ENCODE data around the gene GABBR2. TPM values are rescaled to one million over a fixed set of nuclear protein-coding genes. Genes with fewer than 3 reads are reported as not detected.

Gene GABBR2
- total and polyA plus RNA-seq, 4 experiments from 2014 or later = not detected

GRCh38 chr9:98256756-98257155 lies 452.0 kb downstream of the GABBR2 start:
- no peaks in the 10 kb centered on the region for H3K27me3 ChIP-seq (ENCODE audit: insufficient read depth, low read length)
- DNase-seq = peak; percentile 41 to 61 (median 48)
- H3K9me3 ChIP-seq (ENCODE audit: control insufficient read depth in 1 of 2, low read length in 2 of 2) = no peaks in the 10 kb centered on the region
- peaks cover 22 to 49% (median 36%) of the 10 kb centered on the region in 4 donors for H3K4me1 Mint-ChIP-seq
- H3K4me1 ChIP-seq (ENCODE audit: insufficient read depth, low read length) = peaks cover 35% of the 10 kb centered on the region
- no peaks in the 10 kb centered on the region for H3K27me3 Mint-ChIP-seq
- H3K9me3 Mint-ChIP-seq = no peaks in the 10 kb centered on the region
- H3K4me3 ChIP-seq (ENCODE audit: low read length in 2 of 2) = peak overlapping the region; percentile 90 to 91
- peak overlapping the region; percentile 87 to 97 (median 95) for H3K27ac Mint-ChIP-seq
- ChIA-PET CTCF (ENCODE audit: partially characterized antibody) (interaction anchor here (0.6 to 4.0 kb wide), 27 partner anchors 11 to 560 kb away, joined by 3 to 22 read pairs (median 4); partner anchors contain the start of genes ANP32B, CORO2A, NANS and TRIM14), POLR2A (ENCODE audit: partially characterized antibody) (interaction anchor here (0.6 to 4.1 kb wide), 45 partner anchors 11 to 1690 kb away, joined by 3 to 112 read pairs (median 7); partner anchors contain the start of genes ANP32B, CORO2A, NANS and NCBP1)
- H3K36me3 ChIP-seq (ENCODE audit: insufficient read depth, low read length) = no peaks in the 10 kb centered on the region
- intact Hi-C loops (cut with micrococcal nuclease) = loop anchor here (1.0 to 10.0 kb wide), 4 partner anchors 334 to 623 kb away; partner anchors contain the start of genes NCBP1, TRMO, TSTD2 and XPA
- peaks cover 0 to 23% of the 10 kb centered on the region in 2 donors for H3K36me3 Mint-ChIP-seq
- peak overlapping the region; percentile 82 for H3K27ac ChIP-seq (ENCODE audit: low read depth, low read length)
- peak overlapping the region; percentile 93 to 99 (median 97) for H3K4me3 Mint-ChIP-seq

- peaks cover 4 to 23% of the 10 kb centered on the region in 2 donors for H3K36me3 Mint-ChIP-seq
- peak within 1 kb of the TSS; percentile 93 to 99 (median 97) for H3K4me3 Mint-ChIP-seq
- Histone ChIP-seq H3K27me3 (ENCODE audit: insufficient read depth, low read length) (no peaks in the 10 kb centered on the region), H3K27ac (ENCODE audit: low read depth, low read length) (peak within 1 kb of the TSS; percentile 82), H3K4me3 (ENCODE audit: low read length in 2 of 2) (peak within 1 kb of the TSS; percentile 90 to 91), H3K4me1 (ENCODE audit: insufficient read depth, low read length) (peaks cover 35% of the 10 kb centered on the region), H3K9me3 (ENCODE audit: control insufficient read depth in 1 of 2, low read length in 2 of 2) (no peaks in the 10 kb centered on the region), H3K36me3 (ENCODE audit: insufficient read depth, low read length) (no peaks in the 10 kb centered on the region)
- peaks cover 23 to 50% (median 40%) of the 10 kb centered on the region in 4 donors for H3K4me1 Mint-ChIP-seq
- peak within 1 kb of the TSS; percentile 87 to 97 (median 95) for H3K27ac Mint-ChIP-seq
- DNase-seq = peak; percentile 96 to 98 (median 97)
- POLR2A ChIA-PET (ENCODE audit: partially characterized antibody) = interaction anchor here (0.6 to 4.1 kb wide), 45 partner anchors 8 to 622 kb away, joined by 3 to 112 read pairs (median 7); partner anchors contain the start of genes ANP32B, CORO2A, NANS and NCBP1
- CTCF ChIA-PET (ENCODE audit: partially characterized antibody) = interaction anchor here (0.6 to 4.0 kb wide), 24 partner anchors 9 to 559 kb away, joined by 3 to 22 read pairs (median 4); partner anchors contain the start of genes ANP32B, CORO2A, NANS and TRIM14
- no peaks in the 10 kb centered on the region for H3K27me3 Mint-ChIP-seq
- no peaks in the 10 kb centered on the region for H3K9me3 Mint-ChIP-seq
- intact Hi-C loops (cut with micrococcal nuclease) = loop anchor here (1.0 to 10.0 kb wide), 9 partner anchors 63 to 622 kb away; partner anchors contain the start of genes ANP32B, CORO2A, NANS and NCBP1
Observed at GRCh38 chr9:98255578-98256296, 453.0 kb downstream of the GABBR2 start, which contains the start of gene TBC1D2. TSS of gene TBC1D2 (minus strand) at chr9:98255649. CDS start at chr9:98255541, 108 bp downstream.

- peaks cover 10 to 27% of the 10 kb centered on the region in 2 donors for H3K36me3 Mint-ChIP-seq
- no peak for DNase-seq
- H3K27me3 Mint-ChIP-seq = no peaks in the 10 kb centered on the region
- Histone ChIP-seq H3K4me3 (ENCODE audit: low read length in 2 of 2) (peak overlapping the region; percentile 32 to 90), H3K9me3 (ENCODE audit: control insufficient read depth in 1 of 2, low read length in 2 of 2) (no peaks in the 10 kb centered on the region), H3K27ac (ENCODE audit: low read depth, low read length) (peak overlapping the region; percentile 82), H3K27me3 (ENCODE audit: insufficient read depth, low read length) (no peaks in the 10 kb centered on the region), H3K4me1 (ENCODE audit: insufficient read depth, low read length) (peaks cover 39% of the 10 kb centered on the region), H3K36me3 (ENCODE audit: insufficient read depth, low read length) (no peaks in the 10 kb centered on the region)
- ChIA-PET POLR2A (ENCODE audit: partially characterized antibody) (interaction anchor here (0.8 to 4.1 kb wide), 37 partner anchors 9 to 622 kb away, joined by 3 to 112 read pairs (median 7); partner anchors contain the start of genes ANP32B, CORO2A, NANS and NCBP1), CTCF (ENCODE audit: partially characterized antibody) (interaction anchor here (0.7 to 4.0 kb wide), 13 partner anchors 9 to 558 kb away, joined by 3 to 22 read pairs (median 4); partner anchors contain the start of genes CORO2A, NANS, TRIM14 and TRMO)
- H3K9me3 Mint-ChIP-seq = no peaks in the 10 kb centered on the region
- H3K4me3 Mint-ChIP-seq = peak overlapping the region; percentile 93 to 99 (median 97)
- peak overlapping the region; percentile 60 to 97 (median 87) for H3K27ac Mint-ChIP-seq
- peaks cover 23 to 55% (median 43%) of the 10 kb centered on the region in 4 donors for H3K4me1 Mint-ChIP-seq
- intact Hi-C loops (cut with micrococcal nuclease) = loop anchor here (1.0 to 10.0 kb wide), 7 partner anchors 63 to 560 kb away; partner anchors contain the start of genes ANP32B, CORO2A, NANS and TRIM14
Observed at GRCh38 chr9:98255061-98255577, 453.6 kb downstream of the GABBR2 start.

- Histone ChIP-seq H3K4me1 (ENCODE audit: insufficient read depth, low read length) (peaks cover 46% of the 10 kb centered on the region), H3K27ac (ENCODE audit: low read depth, low read length) (peak overlapping the region; percentile 82)
Observed at GRCh38 chr9:98254228-98255060, 454.3 kb downstream of the GABBR2 start.

GRCh38 chr9:98253565-98253964 lies 455.2 kb downstream of the GABBR2 start:
- intact Hi-C loops (cut with micrococcal nuclease) = loop anchor here (10.0 kb wide), 1 partner anchor 559 kb away; the partner anchor contains the start of gene XPA
- CTCF ChIA-PET (ENCODE audit: partially characterized antibody) = no interaction called here
- Histone ChIP-seq H3K4me1 (ENCODE audit: insufficient read depth, low read length) (peaks cover 55% of the 10 kb centered on the region), H3K4me3 (ENCODE audit: low read length in 2 of 2) (no peak overlapping the region), H3K27ac (ENCODE audit: low read depth, low read length) (no peak overlapping the region), H3K27me3 (ENCODE audit: insufficient read depth, low read length) (no peaks in the 10 kb centered on the region), H3K36me3 (ENCODE audit: insufficient read depth, low read length) (no peaks in the 10 kb centered on the region), H3K9me3 (ENCODE audit: control insufficient read depth in 1 of 2, low read length in 2 of 2) (no peaks in the 10 kb centered on the region)
- DNase-seq = no peak
- Mint-ChIP-seq H3K4me1 (peaks cover 35 to 70% (median 55%) of the 10 kb centered on the region in 4 donors), H3K9me3 (no peaks in the 10 kb centered on the region), H3K36me3 (peaks cover 15 to 32% of the 10 kb centered on the region in 2 donors), H3K4me3 (peak overlapping the region in 6 of 8 donors; percentile 7 to 98 (median 67)), H3K27me3 (no peaks in the 10 kb centered on the region), H3K27ac (peak overlapping the region in 1 of 7 donors; percentile 79)
- POLR2A ChIA-PET (ENCODE audit: partially characterized antibody) = interaction anchor here (1.2 kb wide), 1 partner anchor 195 kb away, joined by 3 read pairs; no protein-coding TSS in a partner anchor

More at GRCh38 chr9:98254228-98255060, 454.3 kb downstream of the GABBR2 start:
- Mint-ChIP-seq H3K4me1 (peaks cover 28 to 61% (median 48%) of the 10 kb centered on the region in 4 donors), H3K27me3 (no peaks in the 10 kb centered on the region), H3K4me3 (peak overlapping the region; percentile 93 to 99 (median 97)), H3K9me3 (no peaks in the 10 kb centered on the region), H3K27ac (peak overlapping the region; percentile 60 to 97 (median 85)), H3K36me3 (peaks cover 15 to 30% of the 10 kb centered on the region in 2 donors)
- Histone ChIP-seq H3K36me3 (ENCODE audit: insufficient read depth, low read length) (no peaks in the 10 kb centered on the region), H3K9me3 (ENCODE audit: control insufficient read depth in 1 of 2, low read length in 2 of 2) (no peaks in the 10 kb centered on the region), H3K27me3 (ENCODE audit: insufficient read depth, low read length) (no peaks in the 10 kb centered on the region), H3K4me3 (ENCODE audit: low read length in 2 of 2) (peak overlapping the region; percentile 32 to 90)
- DNase-seq = no peak
- POLR2A ChIA-PET (ENCODE audit: partially characterized antibody) = interaction anchor here (1.1 to 4.1 kb wide), 16 partner anchors 8 to 333 kb away, joined by 3 to 112 read pairs (median 16); partner anchors contain the start of genes CORO2A, NANS, TRIM14 and TRMO
- intact Hi-C loops (cut with micrococcal nuclease) = loop anchor here (1.0 to 10.0 kb wide), 7 partner anchors 62 to 560 kb away; partner anchors contain the start of genes ANP32B, CORO2A, NANS and TRIM14
- CTCF ChIA-PET (ENCODE audit: partially characterized antibody) = interaction anchor here (0.6 to 4.0 kb wide), 7 partner anchors 61 to 352 kb away, joined by 3 to 22 read pairs (median 4); partner anchors contain the start of genes NANS, TRIM14 and TRMO

GRCh38 chr9:98251551-98251950 lies 457.2 kb downstream of the GABBR2 start:
- CTCF ChIA-PET (ENCODE audit: partially characterized antibody) = no interaction called here
- Histone ChIP-seq H3K27ac (ENCODE audit: low read depth, low read length) (no peak overlapping the region), H3K36me3 (ENCODE audit: insufficient read depth, low read length) (no peaks in the 10 kb centered on the region), H3K4me1 (ENCODE audit: insufficient read depth, low read length) (peaks cover 55% of the 10 kb centered on the region), H3K27me3 (ENCODE audit: insufficient read depth, low read length) (no peaks in the 10 kb centered on the region), H3K4me3 (ENCODE audit: low read length in 2 of 2) (no peak overlapping the region), H3K9me3 (ENCODE audit: control insufficient read depth in 1 of 2, low read length in 2 of 2) (no peaks in the 10 kb centered on the region)
- DNase-seq = no peak
- POLR2A ChIA-PET (ENCODE audit: partially characterized antibody) = no interaction called here
- peak overlapping the region in 1 of 7 donors; percentile 13 for H3K27ac Mint-ChIP-seq
- intact Hi-C loops (cut with micrococcal nuclease) = loop anchor here (10.0 kb wide), 1 partner anchor 557 kb away; the partner anchor contains the start of gene XPA
- H3K4me1 Mint-ChIP-seq = peaks cover 36 to 75% (median 58%) of the 10 kb centered on the region in 4 donors
- no peaks in the 10 kb centered on the region for H3K9me3 Mint-ChIP-seq
- H3K4me3 Mint-ChIP-seq = no peak overlapping the region
- H3K36me3 Mint-ChIP-seq = peaks cover 18 to 29% of the 10 kb centered on the region in 2 donors
- H3K27me3 Mint-ChIP-seq = no peaks in the 10 kb centered on the region

Data from CD4-positive, alpha-beta memory T cell (primary cell).